Subcutaneous adipose tissue (tissue), 4 donors: ENCODE measurements around the gene EIF3A. TPM values are rescaled to one million over a fixed set of nuclear protein-coding genes. Genes with fewer than 3 reads are reported as not detected.

Source experiments
- CTCF ChIP-seq: fragments of 450-650 bp; IDR thresholded peaks from one replicate; pipeline ENCODE4 v1.5.1; 2016; ENCODE audit warnings: low read depth, mild to moderate bottlenecking, control low read depth, antibody characterized with exemption, moderate library complexity
- total RNA-seq, 4 donors: library from RNA; depleted of rRNA; stranded (reverse); fragments of >200 nt; gene quantifications; one replicate each; pipeline ENCODE4 v1.1.0, GENCODE V29; 2016

EIF3A gene
- total RNA-seq, 4 donors from 2014 or later, result 129 to 174 (median 157) TPM

DNA sequence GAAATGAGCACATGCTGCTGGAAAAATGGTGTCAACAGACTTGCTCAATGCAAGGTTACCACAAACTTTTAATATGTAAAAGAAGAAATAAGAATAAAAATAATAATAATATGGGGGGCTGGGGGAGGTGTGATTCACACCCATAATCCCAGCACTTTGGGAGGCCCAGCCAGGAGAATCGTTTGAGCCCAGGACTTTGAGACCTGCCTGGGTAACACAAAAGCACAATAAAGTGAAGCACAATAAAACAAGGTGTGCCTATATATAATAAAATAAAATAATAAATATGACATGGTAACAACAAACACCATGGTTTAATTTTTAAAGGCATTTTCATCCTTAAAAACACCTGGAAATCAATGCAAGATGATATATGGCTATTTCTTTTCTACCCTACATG, 25.1 kb downstream of the EIF3A start:
- TF ChIP-seq CTCF, result no peak

DNA sequence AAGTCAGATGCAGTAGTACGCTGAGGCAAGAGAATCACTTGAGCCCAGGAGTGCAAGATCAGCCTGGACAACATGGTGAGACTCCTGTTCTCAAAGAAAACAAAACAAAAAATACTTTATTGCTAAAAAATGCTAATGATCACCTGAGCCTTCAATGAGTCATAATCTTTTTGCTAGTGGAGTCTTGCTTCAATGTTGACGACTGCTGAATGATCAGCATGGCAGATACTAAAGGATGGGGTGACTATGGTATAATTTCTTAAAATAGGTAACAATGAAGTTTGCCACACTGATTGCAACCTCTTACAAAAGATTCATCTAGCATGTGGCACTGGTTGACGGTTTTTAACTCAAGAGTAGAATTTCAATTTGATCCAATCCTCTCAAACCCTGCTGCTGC, 28.8 kb downstream of the EIF3A start:
- TF ChIP-seq CTCF, result no peak

GRCh38 chr10:119049777-119050176, 30.8 kb downstream of the EIF3A start:
- no peak for TF ChIP-seq CTCF

DNA sequence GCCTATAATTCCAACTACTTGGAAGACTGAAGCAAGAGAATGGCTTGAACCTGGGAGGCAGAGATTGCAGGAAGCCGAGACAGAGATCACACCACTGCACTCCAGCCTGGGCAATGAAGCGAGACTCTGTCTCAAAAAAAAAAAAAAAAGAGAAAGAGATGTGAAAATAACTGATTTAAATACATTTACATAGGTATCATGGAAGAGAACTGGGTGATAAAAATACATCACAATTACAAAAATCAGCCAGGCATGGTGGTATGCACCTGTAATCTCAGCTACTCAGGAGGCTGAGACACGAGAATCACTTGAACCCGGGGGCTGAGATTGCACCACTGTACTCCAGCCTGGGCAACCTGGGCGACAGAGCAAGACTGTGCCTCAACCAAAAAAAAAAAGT, 31.3 kb downstream of the EIF3A start:
- no peak for TF ChIP-seq CTCF

GRCh38 chr10:119045561-119045960, 35.1 kb downstream of the EIF3A start:
- TF ChIP-seq CTCF, result no peak

DNA sequence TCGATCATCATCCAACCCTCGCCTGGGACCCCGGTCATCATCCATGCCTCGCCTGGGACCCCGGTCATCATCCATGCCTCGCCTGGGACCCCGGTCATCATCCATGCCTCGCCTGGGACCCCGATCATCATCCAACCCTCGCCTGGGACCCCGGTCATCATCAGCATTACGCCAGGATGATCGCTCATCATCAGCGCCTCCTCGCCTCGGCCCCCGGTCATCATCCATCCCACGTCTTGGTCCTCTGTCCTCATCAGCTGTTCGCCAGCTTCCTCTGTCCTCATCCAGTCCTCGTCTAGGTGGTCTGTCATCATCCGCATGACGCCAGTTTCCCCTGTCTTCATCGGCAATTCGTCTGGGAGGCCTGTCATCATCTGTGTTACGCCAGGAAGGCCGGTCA, 38.4 kb downstream of the EIF3A start:
- no peak for TF ChIP-seq CTCF

GRCh38 chr10:119041326-119041725, 39.3 kb downstream of the EIF3A start:
- no peak for TF ChIP-seq CTCF
